Omental fat pad (tissue), 4 donors: ENCODE measurements around the gene PRKAA2. TPM values are rescaled to one million over a fixed set of nuclear protein-coding genes. Genes with fewer than 3 reads are reported as not detected.

Experiments used
- ATAC-seq: fragments of 150-250 bp; one replicate; pipeline ENCODE4 v1.9.1; 2016; ENCODE audit warnings: mild to moderate bottlenecking, moderate library complexity; ENCODE audit not compliant: low FRiP score
- DNase-seq: peaks from one replicate; pipeline ENCODE4 v3.0.0-alpha.2; 2019; ENCODE audit warnings: low spot score
- total RNA-seq, 4 donors: library from RNA; depleted of rRNA; stranded (reverse); fragments of >200 nt; gene quantifications; one replicate each; pipeline ENCODE4 v1.1.0, GENCODE V29; 2016
- TF ChIP-seq, protein P1 (sequence below), 3 donors: fragments of 450-650 bp; IDR thresholded peaks; one replicate each; pipeline ENCODE4 v1.5.1; 2016 to 2017; ENCODE audit warnings: antibody characterized with exemption in 3 of 3, mild to moderate bottlenecking in 3 of 3, moderate library complexity in 2 of 3

The PRKAA2 gene
- total RNA-seq, 4 donors from 2014 or later = 0.96 to 3.0 (median 1.9) TPM

DNA sequence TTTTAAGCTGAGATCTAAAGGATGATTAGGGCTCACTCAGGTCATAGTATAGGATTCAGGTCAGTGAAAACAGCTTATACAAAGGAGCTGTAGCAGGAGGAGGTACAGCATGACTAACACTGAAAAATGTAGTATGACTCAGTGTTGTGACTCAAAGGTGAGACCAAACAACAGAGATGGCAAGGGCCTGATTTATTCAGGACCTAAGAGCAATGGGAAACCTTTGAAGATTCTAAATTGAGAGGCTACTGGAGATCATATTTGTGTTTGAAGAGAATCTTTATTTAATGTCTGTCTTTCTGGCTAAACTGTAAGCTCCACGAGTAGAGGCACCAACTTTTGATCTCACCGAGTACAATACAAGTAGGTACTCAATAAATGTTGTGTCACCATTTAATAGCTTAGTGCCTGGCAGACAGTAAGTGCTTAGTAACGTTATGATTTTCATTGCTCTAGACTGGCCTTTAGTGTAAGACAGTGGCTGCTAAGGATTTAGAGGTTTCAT is 43.5 kb downstream of the PRKAA2 start:
- TF ChIP-seq, protein P1, sequence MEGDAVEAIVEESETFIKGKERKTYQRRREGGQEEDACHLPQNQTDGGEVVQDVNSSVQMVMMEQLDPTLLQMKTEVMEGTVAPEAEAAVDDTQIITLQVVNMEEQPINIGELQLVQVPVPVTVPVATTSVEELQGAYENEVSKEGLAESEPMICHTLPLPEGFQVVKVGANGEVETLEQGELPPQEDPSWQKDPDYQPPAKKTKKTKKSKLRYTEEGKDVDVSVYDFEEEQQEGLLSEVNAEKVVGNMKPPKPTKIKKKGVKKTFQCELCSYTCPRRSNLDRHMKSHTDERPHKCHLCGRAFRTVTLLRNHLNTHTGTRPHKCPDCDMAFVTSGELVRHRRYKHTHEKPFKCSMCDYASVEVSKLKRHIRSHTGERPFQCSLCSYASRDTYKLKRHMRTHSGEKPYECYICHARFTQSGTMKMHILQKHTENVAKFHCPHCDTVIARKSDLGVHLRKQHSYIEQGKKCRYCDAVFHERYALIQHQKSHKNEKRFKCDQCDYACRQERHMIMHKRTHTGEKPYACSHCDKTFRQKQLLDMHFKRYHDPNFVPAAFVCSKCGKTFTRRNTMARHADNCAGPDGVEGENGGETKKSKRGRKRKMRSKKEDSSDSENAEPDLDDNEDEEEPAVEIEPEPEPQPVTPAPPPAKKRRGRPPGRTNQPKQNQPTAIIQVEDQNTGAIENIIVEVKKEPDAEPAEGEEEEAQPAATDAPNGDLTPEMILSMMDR (IDR thresholded peaks at IDR 0.05) = no peak
- ATAC-seq = peak; percentile 80
- no peak for DNase-seq

DNA sequence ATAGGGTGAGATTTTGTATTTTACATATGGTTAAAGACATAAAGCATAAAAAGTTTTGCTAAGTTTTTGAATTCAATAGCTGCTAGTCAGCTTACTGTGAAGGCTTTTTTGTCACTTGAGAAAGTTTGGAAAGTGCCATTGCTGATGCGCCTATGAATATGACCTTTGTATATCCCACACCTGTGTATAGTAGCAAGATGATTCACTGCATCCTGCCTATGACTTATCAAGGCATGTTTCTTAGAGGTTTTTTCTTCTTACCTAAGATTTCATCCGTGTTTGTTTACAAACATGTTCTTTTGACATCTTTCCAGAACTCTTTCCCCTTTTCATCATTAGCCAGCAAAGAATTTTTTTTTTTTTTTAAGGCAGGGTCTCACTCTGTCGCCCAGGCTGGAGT is 51.5 kb downstream of the PRKAA2 start:
- TF ChIP-seq, protein P1 (IDR thresholded peaks at IDR 0.05) = no peak
- no peak for ATAC-seq

DNA sequence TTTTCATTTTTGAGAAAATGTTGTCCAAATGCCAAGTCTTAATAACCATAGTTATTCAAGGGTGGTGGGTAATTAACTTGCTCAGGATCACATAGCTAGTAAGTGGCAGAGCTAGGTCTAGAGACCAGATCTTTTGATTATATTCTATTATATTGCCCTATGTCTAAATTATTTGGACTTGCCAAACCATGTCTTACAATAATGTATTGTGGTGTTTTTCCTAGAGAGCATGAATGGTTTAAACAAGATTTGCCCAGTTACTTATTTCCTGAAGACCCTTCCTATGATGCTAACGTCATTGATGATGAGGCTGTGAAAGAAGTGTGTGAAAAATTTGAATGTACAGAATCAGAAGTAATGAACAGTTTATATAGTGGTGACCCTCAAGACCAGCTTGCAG is 58.6 kb downstream of the PRKAA2 start:
- no peak for DNase-seq
- no peak for ATAC-seq
- TF ChIP-seq, protein P1 (IDR thresholded peaks at IDR 0.05) = no peak

More for the DNA sequence above, 51.5 kb downstream of the PRKAA2 start:
- no peak for DNase-seq

DNA sequence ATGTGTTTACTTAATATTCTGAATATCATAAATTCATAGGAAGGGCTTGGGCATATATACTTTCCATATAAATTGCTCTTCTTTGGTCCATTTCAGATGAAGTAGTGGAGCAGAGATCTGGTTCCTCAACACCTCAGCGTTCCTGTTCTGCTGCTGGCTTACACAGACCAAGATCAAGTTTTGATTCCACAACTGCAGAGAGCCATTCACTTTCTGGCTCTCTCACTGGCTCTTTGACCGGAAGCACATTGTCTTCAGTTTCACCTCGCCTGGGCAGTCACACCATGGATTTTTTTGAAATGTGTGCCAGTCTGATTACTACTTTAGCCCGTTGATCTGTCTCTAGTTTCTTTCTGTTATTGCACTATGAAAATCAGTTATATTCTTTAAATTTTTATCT is 62.3 kb downstream of the PRKAA2 start:
- TF ChIP-seq, protein P1 (IDR thresholded peaks at IDR 0.05) = no peak
- ATAC-seq (no peak), DNase-seq (no peak)

DNA sequence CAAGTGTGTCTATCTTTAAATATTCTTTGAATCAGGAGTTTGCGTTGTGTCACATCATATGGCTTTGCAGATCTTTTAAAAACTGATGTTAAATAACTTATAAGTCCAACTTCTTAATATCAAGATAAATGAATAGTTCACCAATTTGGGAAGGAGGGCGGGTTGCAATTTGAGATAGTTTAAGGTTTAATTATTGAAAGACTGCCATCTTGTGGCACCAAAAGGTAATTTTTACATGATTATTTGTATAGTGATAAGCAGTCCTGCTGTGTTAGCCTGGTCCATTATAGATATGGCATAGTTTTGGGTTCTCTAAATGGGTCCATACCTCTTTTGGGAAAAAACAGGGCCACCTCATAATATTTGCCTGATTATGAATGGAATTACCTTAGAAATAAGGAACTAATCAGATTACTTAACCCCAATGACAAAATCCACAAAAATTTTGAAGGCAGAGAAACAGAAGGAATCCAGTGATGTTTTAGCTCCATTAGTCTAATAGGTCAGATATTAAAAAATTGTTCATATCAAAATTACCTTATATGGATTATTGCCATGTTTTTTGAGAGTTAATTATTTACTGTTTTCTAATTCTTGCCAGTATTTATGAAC is 64.3 kb downstream of the PRKAA2 start:
- ATAC-seq = no peak
- no peak for DNase-seq
- TF ChIP-seq, protein P1 (IDR thresholded peaks at IDR 0.05) = no peak

DNA sequence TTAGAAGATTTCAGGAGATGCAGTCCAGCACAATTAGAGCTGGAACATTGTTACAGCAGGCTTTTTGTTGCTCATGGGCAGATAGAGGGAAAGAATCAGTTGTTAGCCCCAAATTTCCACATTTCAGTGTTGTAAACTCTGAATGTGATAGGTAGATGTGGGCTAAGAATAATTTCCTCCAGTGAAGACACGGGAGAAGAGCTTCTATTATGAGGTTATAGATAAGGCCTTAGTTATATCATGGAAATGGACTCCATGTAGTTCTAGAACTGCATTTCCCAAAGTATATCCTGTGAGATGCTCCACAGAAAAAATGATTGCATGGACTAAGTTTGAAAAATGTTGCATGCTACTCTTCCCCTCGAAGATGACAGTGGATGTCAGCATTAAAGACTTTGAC is 64.9 kb downstream of the PRKAA2 start:
- ATAC-seq (no peak), DNase-seq (no peak)
- TF ChIP-seq, protein P1 (IDR thresholded peaks at IDR 0.05) = no peak

DNA sequence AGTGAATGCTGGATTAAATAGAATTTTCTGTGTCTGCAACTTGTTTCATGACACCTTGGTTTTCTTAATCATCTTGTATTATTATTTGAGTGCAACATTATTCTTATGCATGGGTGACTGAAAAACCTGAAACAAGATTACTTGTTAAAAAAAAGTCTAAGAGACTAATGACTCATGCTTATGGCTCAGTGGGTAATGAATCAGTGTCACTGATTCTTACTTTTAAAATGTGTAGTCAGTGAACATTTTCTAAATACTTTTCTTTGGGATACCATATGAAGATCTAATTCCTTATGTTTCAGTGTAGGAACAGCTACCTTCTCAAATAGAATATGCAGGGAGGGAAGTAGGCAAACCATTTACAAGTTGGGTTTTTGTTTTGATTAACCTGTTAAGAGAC is 65.5 kb downstream of the PRKAA2 start:
- DNase-seq (no peak), ATAC-seq (no peak)
- TF ChIP-seq, protein P1 (IDR thresholded peaks at IDR 0.05) = no peak
